Pancreas (tissue), 10 donors: Measurements from ENCODE around the gene LCORL. TPM values are rescaled to one million over a fixed set of nuclear protein-coding genes. Genes with fewer than 3 reads are reported as not detected.
A peak's percentile ranks its signal among the peaks of the same experiment; 100 is the strongest.

Experiments used
- ATAC-seq, 4 donors: fragments of 200-7000 bp; cut with Tn5 transposase; one replicate each; pipeline versions ENCODE4 v1.8.0 to v1.9.1; 2020; ENCODE audit warnings: mild to moderate bottlenecking in 4 of 4, moderate library complexity in 4 of 4
- DNase-seq, 6 donors: peaks; one replicate each; pipeline ENCODE4 v3.0.0-alpha.2; 2020
- FAIRE-seq: peaks from 2 replicates; lab custom pipeline; 2012; peaks lifted over from hg19 to GRCh38; lab: Jason Lieb, UNC
- H3K27ac ChIP-seq, 4 donors: fragments of 200-600 bp; sonication (generic); 1 replicate in 3 of 4; 2 replicates in 1 of 4; pipeline versions ENCODE4 v1.5.0 to v1.8.0; 2020
- H3K27me3 ChIP-seq, 4 donors: fragments of 200-600 bp; one replicate each; pipeline ENCODE4 v1.8.0; 2021
- H3K36me3 ChIP-seq, 3 donors: fragments of 200-600 bp; sonication (generic) in 1 of 3; one replicate each; pipeline versions ENCODE4 v1.5.0 to v1.8.0; 2020 to 2021
- H3K4me1 ChIP-seq, 3 donors: fragments of 200-600 bp; one replicate each; pipeline ENCODE4 v1.8.0; 2021
- H3K4me3 ChIP-seq, 4 donors: fragments of 200-600 bp; sonication (generic) in 2 of 4; one replicate each; pipeline versions ENCODE4 v1.5.0 to v1.8.0; 2020 to 2021
- H3K9me3 ChIP-seq, 4 donors: fragments of 200-600 bp; one replicate each; pipeline ENCODE4 v1.8.0; 2021
- CTCF ChIP-seq, 4 donors: fragments of 200-600 bp; sonication (generic) in 3 of 4; IDR thresholded peaks; one replicate each; pipeline versions ENCODE4 v1.5.0 to v1.8.0; 2021; ENCODE audit warnings: antibody characterized with exemption in 4 of 4
- WGBS, 2 donors: extraction: QIAGEN DNeasy Blood & Tissue Kit; methylation state at CpG; one replicate each; pipeline ENCODE4 v1.1.7; 2013; 5-methylcytosine and 5-hydroxymethylcytosine counted together
- intact Hi-C, 3 donors: fragments of 100-400 bp; cut with DNase I; formaldehyde crosslinking; loops; one replicate each; pipeline versions ENCODE4 v1.11.1 to v1.14.2; 2022
- polyA plus RNA-seq, 2 donors: library from polyadenylated mRNA; stranded (reverse); fragments of 200-250 nt; gene quantifications; one replicate each; pipeline ENCODE4 v1.2.3, GENCODE V29; 2013
- total RNA-seq, 6 donors: library from RNA; stranded (reverse); fragmentation: NEBNext Ultra II Directional in 4 of 6; extraction: Animal tissue kit (Norgen Biotek cat#: 25700) in 4 of 6; gene quantifications; one replicate each; pipeline versions ENCODE4 v1.2.1 to v1.2.4, GENCODE V29; 2021 to 2023
- donor health status: healthy with polysubstance abuse.
- donor health status: DM: no; HTN: no; CAD: no; lungs with moderate emphysema.
- donor health status: DM: no; HTN: no; CAD: no.
- donor health status: control.
- donor health status: control.
- donor health status: Bipolar disorder and iron deficiency.
- donor health status: DM: yes; HTN: yes; CAD: no.
- donor health status: DM: no; HTN: no; CAD: no.
- donor health status: DM: no; HTN: no; CAD: no.
- donor health status: DM: yes; HTN: yes; CAD: no.

LCORL gene
- total and polyA plus RNA-seq, 8 donors: 1.7 to 11.8 (median 5.3) TPM

GRCh38 chr4:17920681-17921080 is 100.9 kb downstream of the LCORL start:
- no peak overlapping the region for H3K4me3 ChIP-seq
- no peak for TF ChIP-seq CTCF (IDR thresholded peaks at IDR 0.05)
- no peak overlapping the region for H3K27ac ChIP-seq
- 96 to 100% methylated on average over 1 of the region's 1 CpG for WGBS, 2 donors
- H3K4me1 ChIP-seq: no peaks in the 10 kb centered on the region
- DNase-seq (no peak), ATAC-seq (no peak), FAIRE-seq (no peak)
- no peaks in the 10 kb centered on the region for H3K36me3 ChIP-seq
- H3K9me3 ChIP-seq: no peaks in the 10 kb centered on the region
- H3K27me3 ChIP-seq: no peaks in the 10 kb centered on the region
- intact Hi-C loops: no loop called here

GRCh38 chr4:17915439-17915838 is 106.1 kb downstream of the LCORL start:
- Histone ChIP-seq H3K36me3 (no peaks in the 10 kb centered on the region), H3K27me3 (no peaks in the 10 kb centered on the region), H3K27ac (no peak overlapping the region), H3K4me3 (no peak overlapping the region), H3K9me3 (no peaks in the 10 kb centered on the region), H3K4me1 (no peaks in the 10 kb centered on the region)
- intact Hi-C loops: no loop called here
- no peak for TF ChIP-seq CTCF (IDR thresholded peaks at IDR 0.05)
- ATAC-seq: no peak
- no peak for DNase-seq
- FAIRE-seq: no peak

- DNase-seq (peak in 1 of 6 donors; percentile 55), FAIRE-seq (no peak), ATAC-seq (no peak)
- H3K36me3 ChIP-seq: no peaks in the 10 kb centered on the region
- no peaks in the 10 kb centered on the region for H3K27me3 ChIP-seq
- H3K4me3 ChIP-seq: no peak overlapping the region
- intact Hi-C loops: no loop called here
- no peaks in the 10 kb centered on the region for H3K9me3 ChIP-seq
- no peak overlapping the region for H3K27ac ChIP-seq
- no peaks in the 10 kb centered on the region for H3K4me1 ChIP-seq
- 95 to 96% methylated on average over 9 of the region's 9 CpGs for WGBS, 2 donors
- no peak for TF ChIP-seq CTCF (IDR thresholded peaks at IDR 0.05)
Measured at GRCh38 chr4:17912011-17912410, 109.5 kb downstream of the LCORL start.

- no peaks in the 10 kb centered on the region for H3K4me1 ChIP-seq
- WGBS, 2 donors: 96 to 97% methylated on average over 11 of the region's 11 CpGs
- ATAC-seq (no peak), FAIRE-seq (no peak), DNase-seq (peak in 2 of 6 donors; percentile 20 to 43)
- no peak overlapping the region for H3K4me3 ChIP-seq
- intact Hi-C loops: no loop called here
- no peak for TF ChIP-seq CTCF (IDR thresholded peaks at IDR 0.05)
- H3K9me3 ChIP-seq: no peaks in the 10 kb centered on the region
- H3K36me3 ChIP-seq: no peaks in the 10 kb centered on the region
- H3K27me3 ChIP-seq: no peaks in the 10 kb centered on the region
- no peak overlapping the region for H3K27ac ChIP-seq
Measured at GRCh38 chr4:17911608-17912007, 109.9 kb downstream of the LCORL start.

GRCh38 chr4:17898553-17899055 is 123.0 kb downstream of the LCORL start:
- intact Hi-C loops: no loop called here
- FAIRE-seq: no peak
- WGBS, 2 donors: 13 to 21% methylated on average over 2 of the region's 2 CpGs
- Histone ChIP-seq H3K27ac (no peak overlapping the region), H3K9me3 (no peaks in the 10 kb centered on the region), H3K36me3 (no peaks in the 10 kb centered on the region), H3K4me1 (no peaks in the 10 kb centered on the region), H3K27me3 (no peaks in the 10 kb centered on the region), H3K4me3 (no peak overlapping the region)
- no peak for DNase-seq
- TF ChIP-seq CTCF (IDR thresholded peaks at IDR 0.05): no peak
- ATAC-seq: no peak
